ENCODE data around the gene GNG7. TPM values are rescaled to one million over a fixed set of nuclear protein-coding genes. Genes with fewer than 3 reads are reported as not detected.

The GNG7 gene
- total RNA-seq, 2 donors from 2014 or later = 12.3 to 12.4 TPM

GRCh38 chr19:2495651-2496316 is 206.7 kb downstream of the GNG7 start:
- Mint-ChIP-seq H3K27me3 (ENCODE audit: insufficient read depth) (peaks cover 12% of the 10 kb centered on the region), H3K4me1 (peaks cover 5% of the 10 kb centered on the region), H3K27ac (no peak overlapping the region), H3K36me3 (ENCODE audit: low read depth) (no peaks in the 10 kb centered on the region), H3K9me3 (no peaks in the 10 kb centered on the region), H3K4me3 (peak overlapping the region; percentile 24)
- Histone ChIP-seq H3K4me1 (ENCODE audit: control insufficient read depth, insufficient read depth, low read length) (no peaks in the 10 kb centered on the region), H3K27ac (ENCODE audit: low read depth, low read length) (no peak overlapping the region), H3K27me3 (ENCODE audit: control insufficient read depth, insufficient read depth, low read length, poor library complexity, severe bottlenecking) (peaks cover 3% of the 10 kb centered on the region), H3K4me3 (ENCODE audit: low read length) (no peak overlapping the region), H3K9ac (ENCODE audit: extremely low read depth, low read length, poor library complexity, severe bottlenecking) (no peak overlapping the region), H3K36me3 (ENCODE audit: control insufficient read depth, insufficient read depth, low read length) (no peaks in the 10 kb centered on the region), H3K9me3 (ENCODE audit: control insufficient read depth, low read length) (no peaks in the 10 kb centered on the region)
- no peak for TF ChIP-seq CTCF (conservative IDR thresholded peaks at IDR 0.05)
- DNase-seq = no peak
- WGBS, 2 experiments (ENCODE audit: insufficient coverage in 1 of 2, insufficient read length in 1 of 2) = 63 to 71% methylated on average over 6 to 16 of the region's 16 CpGs

GRCh38 chr19:2495130-2495641 is 207.3 kb downstream of the GNG7 start:
- H3K9me3 Mint-ChIP-seq = no peaks in the 10 kb centered on the region
- peaks cover 6% of the 10 kb centered on the region for H3K27me3 ChIP-seq (ENCODE audit: control insufficient read depth, insufficient read depth, low read length, poor library complexity, severe bottlenecking)
- H3K36me3 ChIP-seq (ENCODE audit: control insufficient read depth, insufficient read depth, low read length) = no peaks in the 10 kb centered on the region
- no peak overlapping the region for H3K27ac ChIP-seq (ENCODE audit: low read depth, low read length)
- peak overlapping the region; percentile 77 for H3K4me3 ChIP-seq (ENCODE audit: low read length)
- WGBS, 2 experiments (ENCODE audit: insufficient coverage in 1 of 2, insufficient read length in 1 of 2) = 30 to 33% methylated on average over 14 to 26 of the region's 26 CpGs
- peak; percentile 82 for DNase-seq
- no peaks in the 10 kb centered on the region for H3K4me1 ChIP-seq (ENCODE audit: control insufficient read depth, insufficient read depth, low read length)
- H3K4me1 Mint-ChIP-seq = peaks cover 5% of the 10 kb centered on the region
- H3K27me3 Mint-ChIP-seq (ENCODE audit: insufficient read depth) = peaks cover 18% of the 10 kb centered on the region
- no peak overlapping the region for H3K27ac Mint-ChIP-seq
- no peaks in the 10 kb centered on the region for H3K9me3 ChIP-seq (ENCODE audit: control insufficient read depth, low read length)
- no peaks in the 10 kb centered on the region for H3K36me3 Mint-ChIP-seq (ENCODE audit: low read depth)
- peak overlapping the region; percentile 57 for H3K4me3 Mint-ChIP-seq
- H3K9ac ChIP-seq (ENCODE audit: extremely low read depth, low read length, poor library complexity, severe bottlenecking) = peak overlapping the region; percentile 49
- peak; percentile 16 for TF ChIP-seq CTCF (conservative IDR thresholded peaks at IDR 0.05)

GRCh38 chr19:2494447-2495129 is 207.9 kb downstream of the GNG7 start:
- Mint-ChIP-seq H3K4me1 (peaks cover 5% of the 10 kb centered on the region), H3K27ac (no peak overlapping the region), H3K9me3 (no peaks in the 10 kb centered on the region), H3K36me3 (ENCODE audit: low read depth) (no peaks in the 10 kb centered on the region), H3K4me3 (peak overlapping the region; percentile 57), H3K27me3 (ENCODE audit: insufficient read depth) (peaks cover 24% of the 10 kb centered on the region)
- Histone ChIP-seq H3K4me1 (ENCODE audit: control insufficient read depth, insufficient read depth, low read length) (no peaks in the 10 kb centered on the region), H3K9me3 (ENCODE audit: control insufficient read depth, low read length) (no peaks in the 10 kb centered on the region), H3K9ac (ENCODE audit: extremely low read depth, low read length, poor library complexity, severe bottlenecking) (peak overlapping the region; percentile 49), H3K27ac (ENCODE audit: low read depth, low read length) (no peak overlapping the region), H3K36me3 (ENCODE audit: control insufficient read depth, insufficient read depth, low read length) (no peaks in the 10 kb centered on the region), H3K27me3 (ENCODE audit: control insufficient read depth, insufficient read depth, low read length, poor library complexity, severe bottlenecking) (peaks cover 11% of the 10 kb centered on the region), H3K4me3 (ENCODE audit: low read length) (peak overlapping the region; percentile 77)
- WGBS, 2 experiments (ENCODE audit: insufficient coverage in 1 of 2, insufficient read length in 1 of 2) = 28 to 40% methylated on average over 23 to 72 of the region's 72 CpGs
- no peak for DNase-seq
- TF ChIP-seq CTCF (conservative IDR thresholded peaks at IDR 0.05) = no peak
